Skeletal muscle satellite cell (primary cell): ENCODE data around the gene PATJ.

ENCODE experiments used
- H3K27me3 ChIP-seq: 2 replicates; pipeline ENCODE4 v1.7.0; 2013; ENCODE audit warnings: low read length; ENCODE audit not compliant: control insufficient read depth, insufficient read depth
- H3K36me3 ChIP-seq: 2 replicates; pipeline ENCODE4 v1.7.0; 2013; ENCODE audit warnings: mild to moderate bottlenecking, control low read depth, low read length; ENCODE audit not compliant: insufficient read depth
- H3K4me1 ChIP-seq: 2 replicates; pipeline ENCODE4 v1.7.0; 2013; ENCODE audit warnings: low read length; ENCODE audit not compliant: control insufficient read depth, insufficient read depth
- H3K4me2 ChIP-seq: 2 replicates; pipeline ENCODE4 v1.7.0; 2013; ENCODE audit warnings: mild to moderate bottlenecking, low read length
- H3K4me3 ChIP-seq: 2 replicates; pipeline ENCODE4 v1.7.0; 2013; ENCODE audit warnings: low read length
- H3K9ac ChIP-seq: 2 replicates; pipeline ENCODE4 v1.7.0; 2013; ENCODE audit warnings: mild to moderate bottlenecking, low read depth, low read length, moderate library complexity
- H3K9me3 ChIP-seq: replicated peaks from 2 replicates; pipeline ENCODE4 v1.7.0; 2013; ENCODE audit warnings: mild to moderate bottlenecking, control low read depth, low read length

Gene PATJ

GRCh38 chr1:62012836-62013235, 270.6 kb downstream of the PATJ start:
- H3K9ac ChIP-seq = no peak overlapping the region
- H3K36me3 ChIP-seq = no peaks in the 10 kb centered on the region
- H3K27me3 ChIP-seq = no peaks in the 10 kb centered on the region
- H3K4me3 ChIP-seq = no peak overlapping the region
- H3K4me1 ChIP-seq = no peaks in the 10 kb centered on the region
- no peaks in the 10 kb centered on the region for H3K9me3 ChIP-seq
- no peak overlapping the region for H3K4me2 ChIP-seq

- no peak overlapping the region for H3K4me3 ChIP-seq
- H3K9me3 ChIP-seq = no peaks in the 10 kb centered on the region
- no peak overlapping the region for H3K9ac ChIP-seq
- H3K4me1 ChIP-seq = no peaks in the 10 kb centered on the region
- no peaks in the 10 kb centered on the region for H3K27me3 ChIP-seq
- H3K36me3 ChIP-seq = no peaks in the 10 kb centered on the region
- H3K4me2 ChIP-seq = no peak overlapping the region
Observed at GRCh38 chr1:62013264-62013663, 271.0 kb downstream of the PATJ start.

GRCh38 chr1:62022382-62022983, 280.2 kb downstream of the PATJ start:
- no peak overlapping the region for H3K4me2 ChIP-seq
- no peaks in the 10 kb centered on the region for H3K27me3 ChIP-seq
- H3K9ac ChIP-seq = no peak overlapping the region
- no peaks in the 10 kb centered on the region for H3K4me1 ChIP-seq
- H3K4me3 ChIP-seq = no peak overlapping the region
- no peaks in the 10 kb centered on the region for H3K36me3 ChIP-seq
- no peaks in the 10 kb centered on the region for H3K9me3 ChIP-seq

GRCh38 chr1:62024690-62025089, 282.4 kb downstream of the PATJ start:
- no peak overlapping the region for H3K4me3 ChIP-seq
- no peaks in the 10 kb centered on the region for H3K9me3 ChIP-seq
- no peak overlapping the region for H3K9ac ChIP-seq
- no peak overlapping the region for H3K4me2 ChIP-seq
- no peaks in the 10 kb centered on the region for H3K27me3 ChIP-seq
- no peaks in the 10 kb centered on the region for H3K4me1 ChIP-seq
- no peaks in the 10 kb centered on the region for H3K36me3 ChIP-seq

GRCh38 chr1:62025154-62025553, 282.9 kb downstream of the PATJ start:
- Histone ChIP-seq H3K27me3 (no peaks in the 10 kb centered on the region), H3K4me3 (no peak overlapping the region), H3K4me1 (no peaks in the 10 kb centered on the region), H3K36me3 (no peaks in the 10 kb centered on the region), H3K9ac (no peak overlapping the region), H3K9me3 (no peaks in the 10 kb centered on the region), H3K4me2 (no peak overlapping the region)

- H3K9ac ChIP-seq = no peak overlapping the region
- no peaks in the 10 kb centered on the region for H3K27me3 ChIP-seq
- no peaks in the 10 kb centered on the region for H3K4me1 ChIP-seq
- H3K4me3 ChIP-seq = no peak overlapping the region
- H3K9me3 ChIP-seq = no peaks in the 10 kb centered on the region
- no peak overlapping the region for H3K4me2 ChIP-seq
- H3K36me3 ChIP-seq = no peaks in the 10 kb centered on the region
Observed at GRCh38 chr1:62025892-62026291, 283.6 kb downstream of the PATJ start.

DNA sequence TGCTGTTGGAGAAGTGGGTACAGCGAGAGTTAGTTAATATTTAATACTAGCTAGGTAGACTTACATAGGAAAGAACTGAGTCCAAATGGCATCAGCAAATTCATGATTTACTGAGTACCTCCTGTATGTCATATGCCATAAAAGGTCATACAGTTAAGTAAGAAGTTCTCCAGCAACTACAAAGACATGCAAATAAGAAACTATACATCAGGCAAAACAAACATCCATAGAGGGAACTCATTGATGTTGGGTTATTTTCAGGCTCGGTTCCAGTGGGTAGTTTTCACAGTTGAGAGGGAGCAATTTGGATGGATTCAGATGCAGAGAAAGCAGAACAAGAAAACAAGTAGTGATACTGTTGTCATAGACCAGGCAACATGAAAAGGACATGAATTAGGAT, 287.4 kb downstream of the PATJ start:
- Histone ChIP-seq H3K4me2 (no peak overlapping the region), H3K9me3 (no peaks in the 10 kb centered on the region), H3K36me3 (no peaks in the 10 kb centered on the region)

GRCh38 chr1:62034790-62035189, 292.5 kb downstream of the PATJ start:
- Histone ChIP-seq H3K9me3 (no peaks in the 10 kb centered on the region), H3K4me1 (no peaks in the 10 kb centered on the region), H3K4me2 (no peak overlapping the region), H3K4me3 (no peak overlapping the region), H3K9ac (no peak overlapping the region), H3K36me3 (no peaks in the 10 kb centered on the region), H3K27me3 (no peaks in the 10 kb centered on the region)

More for the DNA sequence above, 287.4 kb downstream of the PATJ start:
- no peaks in the 10 kb centered on the region for H3K4me1 ChIP-seq
- no peak overlapping the region for H3K4me3 ChIP-seq
- H3K27me3 ChIP-seq = no peaks in the 10 kb centered on the region
- no peak overlapping the region for H3K9ac ChIP-seq

DNA sequence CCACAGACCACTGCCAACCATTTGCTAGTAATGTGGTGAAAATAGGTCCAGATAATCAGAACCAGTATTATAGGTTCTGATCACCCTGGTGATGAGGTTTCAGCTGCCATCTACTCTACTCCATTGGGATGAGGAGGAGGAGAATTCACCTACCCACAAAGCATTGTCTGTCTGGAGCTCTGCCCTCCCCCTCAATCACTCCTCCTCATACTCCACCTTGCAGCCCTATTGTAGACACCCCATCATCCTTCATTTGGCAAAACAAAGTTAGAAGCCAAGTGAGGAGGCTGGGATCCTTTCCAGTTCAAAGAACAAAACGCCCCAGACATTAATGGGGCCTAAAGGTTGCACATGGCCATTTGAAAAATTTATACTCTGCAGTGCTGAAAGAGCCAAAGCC, 295.0 kb downstream of the PATJ start:
- H3K4me2 ChIP-seq = no peak overlapping the region
- H3K36me3 ChIP-seq = no peaks in the 10 kb centered on the region
- no peak overlapping the region for H3K9ac ChIP-seq
- H3K4me3 ChIP-seq = no peak overlapping the region
- H3K4me1 ChIP-seq = no peaks in the 10 kb centered on the region
- H3K9me3 ChIP-seq = no peaks in the 10 kb centered on the region
- H3K27me3 ChIP-seq = no peaks in the 10 kb centered on the region

GRCh38 chr1:62038594-62039284, 296.5 kb downstream of the PATJ start:
- Histone ChIP-seq H3K4me2 (no peak overlapping the region), H3K4me3 (no peak overlapping the region), H3K9me3 (no peaks in the 10 kb centered on the region), H3K4me1 (no peaks in the 10 kb centered on the region), H3K9ac (no peak overlapping the region), H3K27me3 (no peaks in the 10 kb centered on the region), H3K36me3 (no peaks in the 10 kb centered on the region)

- H3K9ac ChIP-seq = no peak overlapping the region
- no peaks in the 10 kb centered on the region for H3K36me3 ChIP-seq
- no peak overlapping the region for H3K4me3 ChIP-seq
- no peaks in the 10 kb centered on the region for H3K9me3 ChIP-seq
- H3K27me3 ChIP-seq = no peaks in the 10 kb centered on the region
- no peaks in the 10 kb centered on the region for H3K4me1 ChIP-seq
- no peak overlapping the region for H3K4me2 ChIP-seq
Observed at GRCh38 chr1:62040450-62040849, 298.2 kb downstream of the PATJ start.

DNA sequence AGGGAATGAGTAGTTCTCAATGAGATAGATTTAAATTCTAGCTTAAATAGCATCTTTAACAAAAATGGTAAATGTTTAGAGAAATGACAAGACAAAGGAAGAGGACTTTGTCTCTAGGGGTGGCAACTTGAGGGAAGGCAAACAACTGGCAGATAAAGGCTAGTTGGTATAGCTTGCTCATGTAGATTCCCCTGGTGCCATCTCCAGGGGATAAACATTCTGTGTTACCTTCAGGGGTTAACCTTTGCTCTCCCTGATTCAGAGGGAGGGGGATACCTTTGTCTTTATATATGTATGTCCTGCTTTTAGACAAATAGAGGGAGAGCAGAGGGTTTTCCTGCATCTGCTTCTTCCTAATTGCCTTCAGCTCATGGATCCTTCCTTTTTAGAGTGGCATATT, 298.7 kb downstream of the PATJ start:
- H3K9me3 ChIP-seq = no peaks in the 10 kb centered on the region

More for the DNA sequence above, 298.7 kb downstream of the PATJ start:
- H3K36me3 ChIP-seq = no peaks in the 10 kb centered on the region
- H3K4me3 ChIP-seq = no peak overlapping the region
- H3K9ac ChIP-seq = no peak overlapping the region
- H3K27me3 ChIP-seq = no peaks in the 10 kb centered on the region
- no peak overlapping the region for H3K4me2 ChIP-seq
- no peaks in the 10 kb centered on the region for H3K4me1 ChIP-seq
